H1 (cell line): ENCODE measurements around the gene CTSC. TPM values are rescaled to one million over a fixed set of nuclear protein-coding genes. Genes with fewer than 3 reads are reported as not detected.

ENCODE experiments used
- CEBPB ChIP-seq: IDR thresholded peaks from 2 replicates; pipeline ENCODE4 v1.6.1; 2012; ENCODE audit warnings: low read depth, low read length
- polyA plus RNA-seq, 7 experiments: library from polyadenylated mRNA; depleted of rRNA in 3 of 7; stranded (reverse) in 5 of 7; unstranded in 2 of 7; fragments of >200 nt in 5 of 7; fragments of 200-250 nt in 2 of 7; gene quantifications; 1 replicate in 5 of 7; 2 replicates in 1 of 7; 4 replicates in 1 of 7; pipeline versions ENCODE4 v1.2.1 to v1.2.3, GENCODE V29; 2011 to 2013; ENCODE audit warnings: missing spikeins in 2 of 7, mixed read lengths in 2 of 7
- total RNA-seq: library from RNA; stranded (reverse); fragmentation: NEBNext Ultra II Directional; extraction: Animal tissue kit (Norgen Biotek cat#: 25700); gene quantifications from 2 replicates; pipeline ENCODE4 v1.2.1, GENCODE V29; 2021
- TF ChIP-seq, protein P1 (sequence below), 3 experiments: IDR thresholded peaks; 1 replicate in 2 of 3; 2 replicates in 1 of 3; pipeline versions ENCODE4 v1.5.1 to v1.6.1; 2011; ENCODE audit warnings: low read length in 3 of 3, mild to moderate bottlenecking in 3 of 3, inconsistent platforms in 2 of 3, low read depth in 1 of 3, moderate library complexity in 1 of 3; ENCODE audit not compliant: insufficient read depth in 1 of 3; ENCODE audit errors: control extremely low read depth in 1 of 3

CTSC gene
- total and polyA plus RNA-seq, 2 of the 8 experiments (the other 6 are each of a cell fraction or from before 2014, with no cell fraction given): 347 to 369 TPM

DNA sequence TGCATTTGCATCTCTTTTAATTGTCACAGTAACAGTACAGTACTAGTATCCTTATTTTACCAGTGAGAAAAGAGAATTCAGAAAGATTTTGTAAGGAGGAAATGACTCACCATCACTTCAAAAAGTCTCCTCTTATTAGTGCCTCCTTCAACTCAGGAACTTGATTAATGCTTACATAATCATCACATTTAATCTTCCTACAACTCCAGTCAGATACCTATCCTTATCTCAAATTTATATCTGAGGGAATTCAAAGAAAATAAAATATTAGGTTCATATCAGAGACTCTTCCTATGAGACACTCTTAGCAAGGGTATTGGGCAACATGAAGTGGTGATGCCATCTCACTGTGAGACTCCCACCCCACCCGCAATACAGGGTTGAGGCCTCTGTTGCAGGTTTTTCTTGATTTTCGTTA, 26.1 kb upstream of the CTSC start (continued):
- TF ChIP-seq, protein P1, sequence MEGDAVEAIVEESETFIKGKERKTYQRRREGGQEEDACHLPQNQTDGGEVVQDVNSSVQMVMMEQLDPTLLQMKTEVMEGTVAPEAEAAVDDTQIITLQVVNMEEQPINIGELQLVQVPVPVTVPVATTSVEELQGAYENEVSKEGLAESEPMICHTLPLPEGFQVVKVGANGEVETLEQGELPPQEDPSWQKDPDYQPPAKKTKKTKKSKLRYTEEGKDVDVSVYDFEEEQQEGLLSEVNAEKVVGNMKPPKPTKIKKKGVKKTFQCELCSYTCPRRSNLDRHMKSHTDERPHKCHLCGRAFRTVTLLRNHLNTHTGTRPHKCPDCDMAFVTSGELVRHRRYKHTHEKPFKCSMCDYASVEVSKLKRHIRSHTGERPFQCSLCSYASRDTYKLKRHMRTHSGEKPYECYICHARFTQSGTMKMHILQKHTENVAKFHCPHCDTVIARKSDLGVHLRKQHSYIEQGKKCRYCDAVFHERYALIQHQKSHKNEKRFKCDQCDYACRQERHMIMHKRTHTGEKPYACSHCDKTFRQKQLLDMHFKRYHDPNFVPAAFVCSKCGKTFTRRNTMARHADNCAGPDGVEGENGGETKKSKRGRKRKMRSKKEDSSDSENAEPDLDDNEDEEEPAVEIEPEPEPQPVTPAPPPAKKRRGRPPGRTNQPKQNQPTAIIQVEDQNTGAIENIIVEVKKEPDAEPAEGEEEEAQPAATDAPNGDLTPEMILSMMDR (IDR thresholded peaks at IDR 0.05; ENCODE audit: control extremely low read depth in 1 of 3, insufficient read depth in 1 of 3, low read depth in 1 of 3, low read length in 3 of 3): no peak
- no peak for TF ChIP-seq CEBPB
